ENCODE results near the gene NKX1-2. TPM values are rescaled to one million over a fixed set of nuclear protein-coding genes. Genes with fewer than 3 reads are reported as not detected.

The NKX1-2 gene
- total RNA-seq, 1 experiment from 2014 or later = not detected

DNA sequence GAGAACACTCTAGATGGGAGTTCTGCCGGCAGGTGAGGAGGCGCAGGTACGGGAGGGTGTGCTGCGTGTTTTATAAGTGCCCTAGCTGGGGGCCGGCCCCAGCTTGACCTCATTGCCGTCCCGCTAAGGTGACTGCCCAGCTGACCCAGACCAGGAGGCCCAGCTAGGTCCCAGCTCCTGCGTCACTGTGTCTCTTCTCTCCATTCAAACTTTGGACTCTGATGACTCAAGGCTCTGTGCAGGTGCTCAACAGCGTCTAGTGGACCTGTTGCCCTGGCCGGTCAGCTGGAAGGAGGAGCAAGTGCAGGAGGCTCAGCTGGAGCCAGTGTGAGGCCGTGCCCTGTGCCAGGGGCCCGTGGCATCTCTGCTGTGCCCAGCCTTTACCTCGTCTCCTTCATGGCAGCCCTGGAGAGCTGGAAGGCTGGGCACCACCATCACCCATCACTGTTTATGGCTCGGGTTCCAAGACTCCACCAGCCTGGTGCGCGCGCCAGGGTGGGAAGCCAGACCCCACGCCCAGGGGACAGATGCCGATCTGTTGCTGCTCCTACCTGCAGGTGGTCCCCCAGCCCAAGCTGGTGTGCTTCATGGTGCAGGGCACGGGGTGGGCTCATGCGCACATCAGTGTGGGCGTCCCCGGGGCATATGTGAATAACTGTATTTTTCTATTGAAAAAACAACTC is 26.3 kb upstream of the NKX1-2 start:
- no peak for DNase-seq (ENCODE audit: low spot score)

GRCh38 chr10:124474514-124475070 is 24.8 kb upstream of the NKX1-2 start:
- DNase-seq (ENCODE audit: low spot score) = no peak

GRCh38 chr10:124473070-124473469 is 23.2 kb upstream of the NKX1-2 start:
- no peak for DNase-seq (ENCODE audit: low spot score)

GRCh38 chr10:124472071-124472470 is 22.2 kb upstream of the NKX1-2 start:
- no peak for DNase-seq (ENCODE audit: low spot score)

DNA sequence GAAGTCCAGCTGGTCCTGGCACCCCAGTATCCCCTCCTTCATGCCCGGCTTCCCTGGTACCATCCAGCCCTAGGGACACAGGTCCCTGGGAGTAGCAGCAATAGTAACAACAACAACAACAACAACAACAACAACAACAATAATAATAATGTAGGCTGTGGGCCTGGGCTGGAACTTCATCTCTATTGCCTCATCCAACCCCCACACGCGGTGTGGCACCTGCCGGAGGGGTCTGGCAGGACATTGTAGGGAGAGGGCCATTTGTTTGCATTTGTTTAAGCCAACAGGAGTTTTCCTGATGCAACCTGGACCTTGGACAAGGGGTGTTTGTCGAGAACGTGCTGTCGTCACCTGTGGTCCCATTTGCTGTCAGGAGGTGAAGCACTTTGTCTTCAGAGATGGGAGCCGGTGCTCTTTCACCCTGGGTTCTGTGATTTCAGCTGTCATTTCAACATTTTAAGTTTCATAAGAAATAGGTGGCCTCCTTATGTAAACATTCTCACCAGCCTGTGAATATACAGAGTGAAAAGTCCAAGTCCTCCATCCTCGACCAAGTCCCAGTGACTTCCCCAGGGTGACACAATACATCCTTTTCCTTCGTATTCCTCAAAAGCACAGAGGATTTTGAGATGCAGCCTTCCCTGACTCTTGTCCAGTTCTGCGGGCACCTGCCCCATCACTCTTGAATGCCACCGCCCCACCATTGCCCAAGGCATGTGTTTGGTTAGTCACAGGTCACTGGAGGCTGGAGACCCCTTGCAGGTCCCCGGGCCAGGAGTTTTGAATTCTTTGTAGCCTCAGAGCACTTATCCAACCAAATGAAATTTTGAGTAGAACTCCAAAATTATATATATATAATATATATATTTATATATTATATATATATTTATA is 21.0 kb upstream of the NKX1-2 start:
- no peak for DNase-seq (ENCODE audit: low spot score)

DNA sequence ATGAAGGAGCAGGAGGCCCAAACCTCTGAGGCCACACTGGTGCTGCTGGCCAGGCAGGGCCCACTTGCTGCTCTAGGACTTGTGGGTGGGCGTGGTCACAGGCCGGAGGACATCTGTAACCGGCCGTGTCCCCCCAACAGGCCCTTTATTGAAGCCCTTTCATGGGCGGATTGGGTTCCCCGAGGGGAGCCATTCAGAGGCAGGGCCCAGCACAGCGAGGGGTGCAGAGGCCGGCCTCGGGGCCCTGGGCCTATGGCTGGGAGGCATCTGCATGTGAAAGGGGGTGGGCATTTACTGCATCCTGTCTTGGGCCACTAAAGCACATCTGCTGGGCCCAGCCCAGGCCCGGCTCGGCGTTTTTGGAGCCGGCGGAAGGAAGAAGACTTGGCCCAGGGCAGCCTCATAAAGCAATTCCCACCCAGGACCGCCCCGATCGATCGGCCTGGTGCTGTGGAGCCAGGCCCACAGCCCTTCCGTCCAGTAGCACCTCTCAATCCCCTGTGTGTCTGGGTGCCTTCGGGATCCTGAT is 20.2 kb upstream of the NKX1-2 start:
- DNase-seq (ENCODE audit: low spot score) = no peak

DNA sequence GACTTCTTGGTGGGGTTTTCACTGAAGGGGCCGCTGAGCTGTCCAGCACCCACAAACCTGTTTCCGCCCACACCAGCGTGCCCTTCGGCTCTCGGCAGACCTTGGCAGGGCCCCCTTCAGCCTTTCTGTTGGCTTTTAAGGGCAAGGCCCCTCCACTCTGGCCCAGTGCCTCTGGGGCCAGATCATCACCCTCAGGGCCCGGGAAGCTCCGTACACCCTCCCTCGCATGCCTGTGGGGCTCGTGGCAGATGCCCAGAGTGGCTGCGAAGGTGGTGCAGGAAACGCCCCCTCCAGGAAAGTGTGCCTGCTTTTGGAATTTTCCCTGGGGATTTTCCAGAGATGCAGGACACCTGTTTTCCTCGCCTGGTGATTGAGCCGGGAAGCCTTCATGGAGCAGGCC is 18.8 kb upstream of the NKX1-2 start:
- DNase-seq (ENCODE audit: low spot score) = no peak

DNA sequence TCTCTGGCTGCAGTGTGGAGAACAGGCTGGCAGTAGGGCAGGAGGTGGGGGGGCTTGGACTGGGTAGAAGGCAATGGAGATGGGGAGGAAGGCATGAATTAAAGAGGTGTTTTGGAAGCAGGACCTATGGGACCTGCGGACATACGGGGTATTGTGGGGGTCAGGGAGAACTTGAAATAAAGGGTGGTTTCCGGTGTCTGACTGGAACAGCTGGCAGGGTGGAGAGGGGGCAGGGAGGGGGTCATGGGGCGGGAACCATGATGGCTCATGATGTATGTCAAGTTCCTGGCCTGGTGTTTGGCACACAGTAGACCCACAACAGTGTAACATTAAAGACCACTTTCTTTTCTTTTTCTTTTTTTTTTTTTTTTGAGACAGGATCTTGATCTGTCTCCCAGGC is 17.3 kb upstream of the NKX1-2 start:
- no peak for DNase-seq (ENCODE audit: low spot score)

GRCh38 chr10:124465777-124466488 is 16.1 kb upstream of the NKX1-2 start:
- DNase-seq (ENCODE audit: low spot score) = no peak

GRCh38 chr10:124465003-124465776 is 15.4 kb upstream of the NKX1-2 start:
- DNase-seq (ENCODE audit: low spot score) = no peak

GRCh38 chr10:124464028-124464965 is 14.5 kb upstream of the NKX1-2 start:
- DNase-seq (ENCODE audit: low spot score) = no peak

GRCh38 chr10:124462348-124462695 is 12.5 kb upstream of the NKX1-2 start:
- no peak for DNase-seq (ENCODE audit: low spot score)

GRCh38 chr10:124461642-124462347 is 12.0 kb upstream of the NKX1-2 start, which contains the start of gene LHPP:
Gene LHPP, plus strand, starts transcription at chr10:124461823. Its CDS starts 40 bp downstream, at chr10:124461863.
- peak; percentile 29 for DNase-seq (ENCODE audit: low spot score)

DNA sequence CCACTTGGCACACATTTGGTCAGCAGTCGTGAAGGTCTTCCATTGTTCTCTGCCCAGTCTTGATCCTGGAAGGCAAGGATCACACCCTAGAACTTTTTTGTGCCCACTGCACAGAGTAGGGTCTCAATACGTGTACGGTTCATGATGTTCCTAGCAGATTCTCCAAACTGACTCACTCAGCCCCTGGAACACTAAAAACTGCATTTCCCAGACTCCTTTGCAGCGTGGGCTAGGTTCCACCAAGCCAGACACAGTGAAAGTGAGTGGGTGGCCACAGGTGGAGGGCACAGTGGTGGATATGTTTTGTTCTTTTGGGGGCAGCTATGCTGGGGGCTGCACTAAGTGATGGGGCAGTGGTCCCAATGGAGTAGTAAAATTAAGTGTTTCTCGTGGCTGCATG is 10.3 kb upstream of the NKX1-2 start:
- DNase-seq (ENCODE audit: low spot score) = no peak

GRCh38 chr10:124459395-124459794 is 9.6 kb upstream of the NKX1-2 start:
- DNase-seq (ENCODE audit: low spot score) = no peak

DNA sequence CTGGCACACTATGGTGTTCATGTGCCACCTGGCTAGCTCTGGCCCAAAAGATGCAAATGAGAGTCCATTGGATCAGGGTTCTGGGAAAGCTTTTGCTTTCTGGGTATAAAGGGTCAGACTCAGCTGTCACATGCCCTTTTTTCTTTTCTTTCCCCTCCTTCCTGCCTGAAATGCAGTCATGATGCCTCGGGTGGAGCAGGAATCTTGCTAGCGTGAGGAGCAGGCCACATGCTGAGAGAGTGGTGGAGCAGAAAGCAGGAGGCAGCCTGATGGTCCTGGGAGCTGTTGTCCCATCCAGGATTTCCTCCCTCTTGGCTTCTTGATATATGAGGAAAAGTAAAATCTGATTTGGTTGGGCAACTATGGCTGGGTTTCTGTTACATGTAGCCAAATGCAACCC is 9.1 kb upstream of the NKX1-2 start:
- DNase-seq (ENCODE audit: low spot score) = no peak

- no peak for DNase-seq (ENCODE audit: low spot score)
Observed at GRCh38 chr10:124458473-124458872, 8.6 kb upstream of the NKX1-2 start.

DNA sequence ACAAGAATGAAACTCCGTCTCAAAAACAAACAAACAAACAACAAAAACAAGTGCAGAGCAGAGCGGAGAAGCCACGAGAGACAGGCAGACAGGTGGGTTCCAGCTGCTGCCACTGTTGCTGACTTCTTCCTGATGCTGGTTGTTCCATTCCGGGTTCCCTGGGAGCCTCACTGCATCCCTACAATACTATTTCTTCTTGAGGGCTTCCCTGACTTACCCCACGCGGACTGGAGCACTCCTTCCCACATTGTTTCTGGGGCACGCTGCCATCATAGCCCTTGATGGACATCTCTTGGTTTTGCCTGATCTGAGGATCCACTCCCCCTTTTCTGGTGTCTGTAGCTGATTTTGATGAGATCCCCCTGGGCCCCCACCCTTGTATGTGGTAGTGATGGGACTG is 5.6 kb upstream of the NKX1-2 start:
- DNase-seq (ENCODE audit: low spot score) = no peak

DNA sequence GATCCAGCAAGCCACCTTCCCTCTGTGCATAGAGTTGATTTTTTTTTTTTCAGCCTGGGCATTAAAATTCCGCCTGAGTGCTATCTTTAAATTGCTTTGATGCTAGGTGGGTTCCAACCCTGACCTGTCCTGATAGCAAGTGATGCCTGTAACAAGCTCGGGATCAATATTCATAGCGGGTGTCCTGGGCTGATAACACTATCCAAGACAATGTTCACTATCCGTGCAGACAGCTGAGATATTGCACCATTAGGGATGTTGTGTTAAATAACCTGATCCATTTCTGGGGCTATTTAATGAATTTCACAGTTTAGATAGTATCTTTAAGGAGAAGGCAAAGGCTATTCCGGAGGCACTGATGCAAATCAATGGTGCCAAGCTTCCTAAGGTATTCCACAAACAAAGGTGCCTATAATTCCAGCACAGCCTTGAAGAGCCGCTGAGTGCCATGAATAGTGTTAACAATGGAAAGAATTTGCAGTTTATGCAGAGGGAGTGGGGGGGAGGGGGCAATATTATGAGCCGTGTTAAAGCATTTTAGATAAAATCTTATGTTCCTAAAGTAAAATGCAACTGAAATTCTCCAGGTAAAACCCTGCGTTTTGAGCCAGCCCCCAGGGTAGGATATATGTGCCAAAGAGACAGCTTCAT is 4.2 kb upstream of the NKX1-2 start:
- DNase-seq (ENCODE audit: low spot score) = no peak

All from A172 (cell line).